GM12878 (cell line): ENCODE results near the gene SDR9C7. TPM values are rescaled to one million over a fixed set of nuclear protein-coding genes. Genes with fewer than 3 reads are reported as not detected.

Source experiments
- ATAC-seq: fragments of 200-7000 bp; cut with Tn5 transposase; 3 replicates; pipeline ENCODE4 v1.9.1; 2020; ENCODE audit warnings: mild to moderate bottlenecking, moderate library complexity
- BruUV-seq: library from RNA; stranded (reverse); fragments of 400-500 nt; replicated peaks from 2 replicates; lab custom pipeline; 2021; lab: Mats Ljungman, UMichigan
- CTCF ChIA-PET: fragments of 300-600 bp; sonication (Branson Sonifier 250); formaldehyde crosslinking; extraction: SDS; loops from one replicate; lab custom pipeline; 2021; ENCODE audit warnings: inconsistent platforms; lab: Yijun Ruan, JAX
- POLR2A ChIA-PET: fragments of 350-600 bp; formaldehyde crosslinking; extraction: SDS; loops from one replicate; lab custom pipeline; 2021; ENCODE audit warnings: inconsistent platforms; lab: Charles Lee
- RAD21 ChIA-PET: fragments of 300-600 bp; sonication (Branson Sonifier 250); formaldehyde crosslinking; loops from one replicate; lab custom pipeline; 2023; ENCODE audit warnings: antibody characterized with exemption; ENCODE audit not compliant: unreplicated experiment; lab: Charles Lee
- SMC1A ChIA-PET: fragments of 300-600 bp; sonication (Branson Sonifier 250); formaldehyde crosslinking; loops from one replicate; lab custom pipeline; 2023; ENCODE audit not compliant: unreplicated experiment, uncharacterized antibody; lab: Charles Lee
- DNase-seq: peaks from one replicate; pipeline ENCODE4 v3.0.0-alpha.2; 2011; ENCODE audit warnings: low read depth, low spot score
- FAIRE-seq: peaks from 3 replicates; lab custom pipeline; 2011; peaks lifted over from hg19 to GRCh38; lab: Jason Lieb, UNC
- H2AFZ ChIP-seq: 2 replicates; pipeline ENCODE4 v1.6.0; 2011; ENCODE audit warnings: low read depth, low read length, control low read depth; ENCODE audit not compliant: control insufficient read depth
- H3K27ac ChIP-seq: 2 replicates; pipeline ENCODE4 v1.5.1; 2011; ENCODE audit warnings: control low read depth; ENCODE audit not compliant: control insufficient read depth, insufficient read depth
- H3K27me3 ChIP-seq, 2 experiments: replicated peaks in 1 of 2; 2 replicates each; pipeline versions ENCODE4 v1.6.0 to v1.6.1; 2011; ENCODE audit warnings: low read length in 1 of 2; ENCODE audit not compliant: control insufficient read depth in 2 of 2, insufficient read depth in 2 of 2
- H3K36me3 ChIP-seq, 2 experiments: 2 replicates each; pipeline ENCODE4 v1.5.1; 2011; ENCODE audit warnings: low read length in 1 of 2; ENCODE audit not compliant: control insufficient read depth in 2 of 2, insufficient read depth in 2 of 2
- H3K4me1 ChIP-seq: 2 replicates; pipeline ENCODE4 v1.6.1; 2011; ENCODE audit warnings: mild to moderate bottlenecking, low read length, moderate library complexity, mixed read lengths; ENCODE audit not compliant: control insufficient read depth, insufficient read depth
- H3K4me2 ChIP-seq: 2 replicates; pipeline ENCODE4 v1.6.0; 2011; ENCODE audit warnings: control low read depth; ENCODE audit not compliant: control insufficient read depth, insufficient read depth
- H3K4me3 ChIP-seq: fragments of 200-600 bp; sonication (generic); 2 replicates; pipeline ENCODE4 v1.5.1; 2016
- H3K79me2 ChIP-seq: 2 replicates; pipeline ENCODE4 v1.6.0; 2011; ENCODE audit warnings: low read length; ENCODE audit not compliant: control insufficient read depth, insufficient read depth
- H3K9ac ChIP-seq: 2 replicates; pipeline ENCODE4 v1.8.0; 2011; ENCODE audit warnings: low read length, control low read depth, mixed read lengths; ENCODE audit not compliant: control insufficient read depth, insufficient read depth
- H3K9me3 ChIP-seq: replicated peaks from 3 replicates; pipeline ENCODE4 v1.5.1; 2011; ENCODE audit warnings: mild to moderate bottlenecking, low read length; ENCODE audit not compliant: control insufficient read depth, insufficient read depth
- H4K20me1 ChIP-seq: 2 replicates; pipeline ENCODE4 v1.6.0; 2011; ENCODE audit not compliant: control insufficient read depth, insufficient read depth
- CREB1 ChIP-seq: IDR thresholded peaks from 2 replicates; pipeline ENCODE4 v1.6.1; 2012; ENCODE audit warnings: low read depth, mild to moderate bottlenecking, inconsistent platforms
- EZH2 ChIP-seq: IDR thresholded peaks from 2 replicates; pipeline ENCODE4 v1.6.1; 2012; ENCODE audit warnings: low read depth, mild to moderate bottlenecking, control low read depth, inconsistent platforms, low read length, borderline replicate concordance; ENCODE audit not compliant: control insufficient read depth
- FOS ChIP-seq: IDR thresholded peaks from 3 replicates; pipeline ENCODE4 v1.6.1; 2011; ENCODE audit warnings: borderline replicate concordance; ENCODE audit not compliant: insufficient read length; ENCODE audit errors: extremely low read depth
- HCFC1 ChIP-seq: fragments of 150-350 bp; IDR thresholded peaks from 2 replicates; pipeline ENCODE4 v1.6.1; 2014; ENCODE audit warnings: low read length
- NBN ChIP-seq: fragments of 450-650 bp; IDR thresholded peaks from 2 replicates; pipeline ENCODE4 v1.6.1; 2016
- RB1 ChIP-seq: fragments of 450-650 bp; formaldehyde crosslinking; IDR thresholded peaks from 2 replicates; pipeline ENCODE4 v1.6.1; 2017; ENCODE audit warnings: mild to moderate bottlenecking, borderline replicate concordance
- RUNX3 ChIP-seq: IDR thresholded peaks from 2 replicates; pipeline ENCODE4 v1.6.1; 2012; ENCODE audit warnings: low read length, inconsistent platforms
- STAT3 ChIP-seq: IDR thresholded peaks from 2 replicates; pipeline ENCODE4 v1.6.1; 2011; ENCODE audit warnings: low read depth, low read length, improper control_type of control experiment
- TAF1 ChIP-seq: IDR thresholded peaks from 2 replicates; pipeline ENCODE4 v1.6.1; 2011; ENCODE audit warnings: mild to moderate bottlenecking, low read depth, low read length, borderline replicate concordance
- TCF3 ChIP-seq: IDR thresholded peaks from 2 replicates; pipeline ENCODE4 v1.6.1; 2012; ENCODE audit warnings: low read depth, mild to moderate bottlenecking, low read length, borderline replicate concordance; ENCODE audit not compliant: insufficient read depth
- ZNF384 ChIP-seq: IDR thresholded peaks from 2 replicates; pipeline ENCODE4 v1.6.1; 2012; ENCODE audit warnings: low read depth, mild to moderate bottlenecking, low read length, improper control_type of control experiment, borderline replicate concordance
- WGBS: methylation state at CpG from one replicate; pipeline ENCODE4 v1.1.6; 2016; ENCODE audit warnings: low lambda C conversion rate; ENCODE audit not compliant: insufficient replicate concordance, insufficient coverage; ENCODE audit errors: missing lambda C conversion rate; 5-methylcytosine and 5-hydroxymethylcytosine counted together
- in situ Hi-C: fragments of 300-500 bp; cut with MboI; formaldehyde crosslinking; loops from 9 replicates; pipeline ENCODE4 v1.14.3; 2018; ENCODE audit warnings: mixed read lengths
- intact Hi-C: fragments of 100-400 bp; cut with micrococcal nuclease; formaldehyde crosslinking; loops from one replicate; pipeline ENCODE4 v1.14.2; 2022; ENCODE audit not compliant: unreplicated experiment
- polyA plus RNA-seq, 11 experiments: library from polyadenylated mRNA; depleted of rRNA in 4 of 11; unstranded in 6 of 11; stranded (reverse) in 5 of 11; fragments of >200 nt; fragmentation: Nextera tagmentation in 4 of 11; fragmentation: Illumina TruSeq in 1 of 11; extraction: Ambion mirVana in 4 of 11; extraction: Trizol in 1 of 11; gene quantifications; 1 replicate in 1 of 11; 2 replicates in 10 of 11; pipeline versions ENCODE4 v1.2.1 to v1.2.3, GENCODE V29; 2011 to 2016; ENCODE audit warnings: inconsistent platforms in 2 of 11, missing spikeins in 2 of 11, low read depth in 1 of 11
- total RNA-seq, 4 experiments: library from RNA; depleted of rRNA in 3 of 4; stranded (reverse); fragments of >200 nt in 3 of 4; fragmentation: Illumina TruSeq in 1 of 4; extraction: Trizol in 1 of 4; gene quantifications; 2 replicates each; pipeline versions ENCODE4 v1.2.1 to v1.2.3, GENCODE V29; 2013 to 2021
- TF ChIP-seq, protein P1 (sequence below): IDR thresholded peaks from 2 replicates; pipeline ENCODE4 v1.6.1; 2012; ENCODE audit warnings: low read depth, low read length, improper control_type of control experiment
- TF ChIP-seq, protein P2 (sequence below): fragments of 450-650 bp; IDR thresholded peaks from 2 replicates; pipeline ENCODE4 v1.6.1; 2017; ENCODE audit warnings: mild to moderate bottlenecking, low read depth, inconsistent platforms; ENCODE audit not compliant: poor library complexity, severe bottlenecking

SDR9C7 gene
- total and polyA plus RNA-seq, 10 of the 15 experiments (the other 5 are each of a cell fraction or from before 2014, with no cell fraction given), result 0.04 TPM; not detected in 9

DNA sequence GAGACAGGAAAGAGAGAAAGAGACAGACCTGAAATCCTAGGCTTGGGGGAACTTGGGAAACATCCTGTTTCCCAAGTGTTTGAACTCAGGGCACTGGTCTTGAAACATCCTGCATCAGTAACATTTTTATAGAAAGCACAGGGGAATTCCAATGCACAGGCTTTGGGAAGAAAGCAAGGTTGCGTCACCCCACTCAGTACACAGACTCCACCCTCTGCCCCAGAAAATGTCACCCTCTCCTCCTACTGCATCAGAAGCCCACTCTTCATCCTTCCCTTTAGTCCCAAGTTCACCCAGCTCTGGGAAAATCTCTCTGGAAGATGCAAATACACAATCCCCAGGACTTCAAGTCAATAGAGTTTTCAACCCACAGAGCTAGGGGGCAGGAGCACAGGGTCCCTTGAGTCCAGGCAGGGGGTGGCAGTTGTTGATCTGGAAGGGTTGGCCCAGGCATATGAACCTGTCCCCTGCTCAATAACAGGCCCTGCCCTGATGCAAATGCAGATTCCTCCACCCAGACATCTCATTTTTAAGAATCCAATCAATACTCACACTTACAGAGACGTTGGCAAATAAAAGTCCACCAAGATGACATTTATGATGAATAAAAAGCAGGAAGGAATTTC lies 21.5 kb upstream of the SDR9C7 start:
- Histone ChIP-seq H3K4me1 (no peaks in the 10 kb centered on the region), H3K4me3 (no peak overlapping the region), H3K4me2 (no peak overlapping the region), H3K9me3 (peaks cover 2% of the 10 kb centered on the region; the same call in 1 of the 3 replicates), H3K9ac (no peak overlapping the region), H3K27ac (no peak overlapping the region), H3K79me2 (no peaks in the 10 kb centered on the region), H3K36me3 (no peaks in the 10 kb centered on the region), H3K27me3 (no peaks in the 10 kb centered on the region; a peak in 3 of 4 replicates), H4K20me1 (no peaks in the 10 kb centered on the region), H2AFZ (no peak overlapping the region)
- intact Hi-C loops, result no loop called here
- in situ Hi-C loops, result no loop called here
- no peak for DNase-seq
- TF ChIP-seq, protein P1, sequence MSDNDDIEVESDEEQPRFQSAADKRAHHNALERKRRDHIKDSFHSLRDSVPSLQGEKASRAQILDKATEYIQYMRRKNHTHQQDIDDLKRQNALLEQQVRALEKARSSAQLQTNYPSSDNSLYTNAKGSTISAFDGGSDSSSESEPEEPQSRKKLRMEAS, result no peak
- TF ChIP-seq RB1 (no peak), CREB1 (no peak), FOS (no peak), TAF1 (no peak)
- CTCF ChIA-PET, result interaction anchor here (1.0 kb wide), 1 partner anchor 45 kb away, joined by 3 read pairs; no protein-coding TSS in a partner anchor
- RAD21 ChIA-PET, result no interaction called here
- SMC1A ChIA-PET, result no interaction called here
- POLR2A ChIA-PET, result no interaction called here
- no peak for ATAC-seq
- BruUV-seq, result no TSS peak
- WGBS, result 47% methylated on average over 2 of the region's 2 CpGs
- no peak for FAIRE-seq

DNA sequence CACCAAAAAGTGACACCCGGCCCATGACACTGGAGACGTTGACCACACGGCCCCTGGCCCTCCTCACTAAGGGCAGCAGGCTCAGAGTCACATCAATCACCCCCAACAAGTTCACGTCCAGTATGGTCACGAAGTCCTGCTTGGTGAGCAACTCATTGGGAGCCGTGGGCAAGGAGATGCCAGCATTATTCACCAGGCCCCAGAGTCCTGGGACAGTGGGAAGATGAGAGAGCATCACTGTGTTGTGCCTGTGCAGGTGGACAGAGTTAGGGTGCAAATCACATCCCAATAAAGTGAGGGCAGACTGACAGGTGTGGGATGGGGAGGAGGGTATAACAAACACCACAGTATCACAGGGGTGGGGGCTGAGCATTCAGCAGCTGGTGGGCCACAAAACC lies 20.7 kb upstream of the SDR9C7 start:
- H3K4me3 ChIP-seq, result no peak overlapping the region
- TF ChIP-seq TAF1, result no peak
- no peak for TF ChIP-seq ZNF384
- no peak for TF ChIP-seq STAT3
- no peak for TF ChIP-seq HCFC1
- TF ChIP-seq, protein P2, sequence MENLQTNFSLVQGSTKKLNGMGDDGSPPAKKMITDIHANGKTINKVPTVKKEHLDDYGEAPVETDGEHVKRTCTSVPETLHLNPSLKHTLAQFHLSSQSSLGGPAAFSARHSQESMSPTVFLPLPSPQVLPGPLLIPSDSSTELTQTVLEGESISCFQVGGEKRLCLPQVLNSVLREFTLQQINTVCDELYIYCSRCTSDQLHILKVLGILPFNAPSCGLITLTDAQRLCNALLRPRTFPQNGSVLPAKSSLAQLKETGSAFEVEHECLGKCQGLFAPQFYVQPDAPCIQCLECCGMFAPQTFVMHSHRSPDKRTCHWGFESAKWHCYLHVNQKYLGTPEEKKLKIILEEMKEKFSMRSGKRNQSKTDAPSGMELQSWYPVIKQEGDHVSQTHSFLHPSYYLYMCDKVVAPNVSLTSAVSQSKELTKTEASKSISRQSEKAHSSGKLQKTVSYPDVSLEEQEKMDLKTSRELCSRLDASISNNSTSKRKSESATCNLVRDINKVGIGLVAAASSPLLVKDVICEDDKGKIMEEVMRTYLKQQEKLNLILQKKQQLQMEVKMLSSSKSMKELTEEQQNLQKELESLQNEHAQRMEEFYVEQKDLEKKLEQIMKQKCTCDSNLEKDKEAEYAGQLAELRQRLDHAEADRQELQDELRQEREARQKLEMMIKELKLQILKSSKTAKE, result no peak
- no peak for TF ChIP-seq RUNX3
- TF ChIP-seq TCF3, result no peak
- TF ChIP-seq NBN, result no peak
- no peak for TF ChIP-seq EZH2
- TF ChIP-seq, all 136 proteins: peak for 0
- no peaks in the 10 kb centered on the region; a peak in 3 of 4 replicates for H3K27me3 ChIP-seq
- ChIA-PET POLR2A (no interaction called here), SMC1A (no interaction called here), RAD21 (no interaction called here), CTCF (no interaction called here)
- intact Hi-C loops (no loop called here), in situ Hi-C loops (no loop called here)
- no peak overlapping the region for H2AFZ ChIP-seq
- no peaks in the 10 kb centered on the region for H4K20me1 ChIP-seq
- BruUV-seq, result no TSS peak
- WGBS, result 10% methylated on average over 6 of the region's 6 CpGs
- FAIRE-seq, result peak; percentile 35
- no peak overlapping the region for H3K4me2 ChIP-seq
- ATAC-seq, result no peak
- no peaks in the 10 kb centered on the region for H3K79me2 ChIP-seq
- H3K9ac ChIP-seq, result no peak overlapping the region
- H3K4me1 ChIP-seq, result no peaks in the 10 kb centered on the region
- no peaks in the 10 kb centered on the region for H3K36me3 ChIP-seq
- H3K27ac ChIP-seq, result no peak overlapping the region
- DNase-seq, result no peak
- H3K9me3 ChIP-seq, result peaks cover 2% of the 10 kb centered on the region; the same call in 1 of the 3 replicates
